ENCODE results near the gene PROS1.

- TF ChIP-seq CTCF (IDR thresholded peaks at IDR 0.05; ENCODE audit: low read length) (no peak), EZH2 (optimal IDR thresholded peaks at IDR 0.05; ENCODE audit: low read depth, low read length) (no peak)
Observed at GRCh38 chr3:93969997-93970396, 3.7 kb downstream of the PROS1 start.
